NCI-H1694 (cell line): Measurements from ENCODE around the gene VASN.
A peak's percentile ranks its signal among the peaks of the same experiment; 100 is the strongest.

ENCODE experiments used
- DNase-seq: peaks from one replicate; lab custom pipeline; 2025; lab: John Stamatoyannopoulos, UW

VASN gene

DNA sequence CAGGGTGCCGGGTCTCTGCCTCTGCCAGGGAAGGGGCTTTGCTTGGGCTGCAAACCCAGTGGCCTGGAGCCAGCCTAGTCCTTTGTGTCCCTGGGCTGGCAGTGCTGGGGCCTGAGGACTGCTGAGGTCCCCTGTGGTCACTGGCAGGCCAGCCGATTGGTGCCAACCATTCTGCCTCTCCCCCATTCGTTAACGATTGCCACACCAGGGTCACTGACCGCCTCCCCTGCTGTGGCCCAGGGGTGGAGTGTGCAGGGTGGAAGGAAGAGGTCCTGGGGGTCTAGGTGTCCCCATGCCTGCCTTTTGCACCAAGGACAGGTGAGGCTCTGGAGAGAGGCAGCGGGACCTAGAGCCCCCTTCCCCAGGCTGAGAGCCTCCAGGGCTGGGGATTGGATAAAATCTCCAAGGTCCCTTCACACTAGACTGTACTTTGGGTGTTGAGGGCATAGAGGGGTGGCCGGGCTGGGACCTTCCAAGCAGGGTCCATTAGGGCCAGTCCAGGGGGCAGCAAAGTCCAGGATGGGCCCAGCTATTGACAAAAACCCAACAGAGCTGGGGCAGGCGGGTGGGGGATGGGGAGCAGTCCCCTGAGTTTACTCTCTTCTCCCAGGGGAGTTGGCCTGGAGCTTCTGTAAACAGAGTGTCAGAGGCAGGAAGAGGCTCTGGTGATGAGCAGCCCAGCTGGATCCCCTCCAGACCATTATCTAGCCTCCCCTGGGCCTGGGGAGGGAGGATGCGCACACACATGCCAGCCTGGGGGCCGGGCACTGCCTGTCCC, 1.1 kb downstream of the VASN start:
- peak; percentile 60 for DNase-seq

GRCh38 chr16:4373356-4373908, 1.8 kb downstream of the VASN start:
- DNase-seq: no peak

GRCh38 chr16:4373909-4374742, 2.5 kb downstream of the VASN start:
- no peak for DNase-seq

DNA sequence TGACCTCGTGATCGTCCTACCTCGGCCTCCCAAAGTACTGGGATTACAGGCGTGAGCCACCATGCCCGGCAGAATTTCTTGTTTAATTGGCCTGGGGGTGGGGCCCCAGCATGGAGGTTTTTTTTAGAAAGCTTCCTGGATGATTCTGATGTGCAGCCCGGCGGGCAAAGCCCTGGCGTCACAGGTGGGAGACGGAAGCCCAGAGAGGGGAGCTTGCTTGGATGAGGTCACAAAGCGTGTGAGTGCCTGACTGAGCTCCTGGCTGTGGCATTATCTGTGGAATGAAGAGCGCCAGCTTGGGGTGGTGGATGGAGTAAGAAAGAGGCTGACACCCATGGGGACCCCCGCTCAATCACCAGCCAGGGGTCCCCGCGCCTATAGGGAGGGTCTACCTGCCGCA, 4.1 kb downstream of the VASN start:
- no peak for DNase-seq

- DNase-seq: no peak
These were observed 4.7 kb downstream of the VASN start for GRCh38 chr16:4376126-4376892.

DNA sequence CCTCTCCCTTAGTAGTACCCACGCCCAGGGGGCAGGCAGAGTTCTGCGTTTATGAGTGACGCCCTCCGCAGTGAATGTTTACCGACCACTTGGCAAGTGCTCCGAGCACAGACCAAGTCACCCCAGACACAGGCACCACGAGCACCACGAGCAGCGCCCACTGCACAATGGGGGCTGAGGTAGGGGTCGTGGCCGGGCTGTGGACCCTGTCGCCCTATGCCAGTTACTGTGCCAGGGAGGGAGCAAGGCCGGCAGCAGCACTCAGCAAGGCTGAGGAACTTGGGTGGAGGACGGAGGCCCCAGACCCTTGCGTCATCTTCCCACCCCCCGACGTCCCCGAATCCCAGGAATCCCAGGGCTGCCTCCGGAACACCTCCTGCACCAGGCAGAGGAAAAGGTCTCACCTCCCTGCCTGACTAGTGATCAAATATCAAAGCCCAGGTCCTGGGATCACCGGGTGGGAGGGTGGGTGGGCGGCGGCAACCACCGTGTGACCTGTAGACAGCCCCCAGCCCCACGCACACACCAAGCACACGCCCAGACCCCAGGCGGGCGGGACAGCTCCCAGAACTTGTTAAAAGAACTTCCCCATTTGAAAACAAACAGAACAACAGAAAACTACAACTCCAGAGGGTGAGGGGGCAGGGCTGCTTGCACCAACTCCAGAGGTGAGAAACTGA, 5.4 kb downstream of the VASN start:
- DNase-seq: no peak

DNA sequence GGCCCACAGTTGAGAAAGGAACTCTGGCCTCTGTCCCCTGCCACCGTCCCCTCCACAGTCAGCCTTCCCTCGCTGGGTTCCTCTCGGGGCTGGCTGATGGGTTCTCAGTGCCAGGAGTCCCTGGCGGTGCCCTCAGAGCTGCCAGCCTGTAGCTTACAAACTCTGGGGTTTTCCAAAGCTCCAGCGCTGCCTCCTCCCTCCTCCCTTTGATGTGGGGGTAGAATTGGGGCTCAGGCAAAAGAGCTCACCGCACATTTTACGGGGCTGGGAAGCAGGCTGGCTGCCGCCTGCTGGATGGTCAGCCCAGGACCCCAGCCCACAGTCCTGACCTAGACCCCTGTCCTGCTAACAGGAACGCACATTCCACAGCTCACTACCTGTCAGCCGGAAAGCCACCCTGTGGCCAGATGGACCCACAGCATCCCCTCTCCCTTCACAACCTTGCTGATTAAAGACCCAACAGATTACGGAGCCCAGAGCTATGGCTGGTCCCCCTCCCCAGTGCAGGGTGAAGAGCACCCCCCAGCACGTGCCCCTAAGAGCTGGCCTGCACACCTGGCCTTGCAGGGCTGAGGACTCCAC, 6.0 kb downstream of the VASN start:
- no peak for DNase-seq

GRCh38 chr16:4378161-4378666, 6.6 kb downstream of the VASN start:
- DNase-seq: no peak

GRCh38 chr16:4378999-4379690, 7.5 kb downstream of the VASN start:
- DNase-seq: no peak

DNA sequence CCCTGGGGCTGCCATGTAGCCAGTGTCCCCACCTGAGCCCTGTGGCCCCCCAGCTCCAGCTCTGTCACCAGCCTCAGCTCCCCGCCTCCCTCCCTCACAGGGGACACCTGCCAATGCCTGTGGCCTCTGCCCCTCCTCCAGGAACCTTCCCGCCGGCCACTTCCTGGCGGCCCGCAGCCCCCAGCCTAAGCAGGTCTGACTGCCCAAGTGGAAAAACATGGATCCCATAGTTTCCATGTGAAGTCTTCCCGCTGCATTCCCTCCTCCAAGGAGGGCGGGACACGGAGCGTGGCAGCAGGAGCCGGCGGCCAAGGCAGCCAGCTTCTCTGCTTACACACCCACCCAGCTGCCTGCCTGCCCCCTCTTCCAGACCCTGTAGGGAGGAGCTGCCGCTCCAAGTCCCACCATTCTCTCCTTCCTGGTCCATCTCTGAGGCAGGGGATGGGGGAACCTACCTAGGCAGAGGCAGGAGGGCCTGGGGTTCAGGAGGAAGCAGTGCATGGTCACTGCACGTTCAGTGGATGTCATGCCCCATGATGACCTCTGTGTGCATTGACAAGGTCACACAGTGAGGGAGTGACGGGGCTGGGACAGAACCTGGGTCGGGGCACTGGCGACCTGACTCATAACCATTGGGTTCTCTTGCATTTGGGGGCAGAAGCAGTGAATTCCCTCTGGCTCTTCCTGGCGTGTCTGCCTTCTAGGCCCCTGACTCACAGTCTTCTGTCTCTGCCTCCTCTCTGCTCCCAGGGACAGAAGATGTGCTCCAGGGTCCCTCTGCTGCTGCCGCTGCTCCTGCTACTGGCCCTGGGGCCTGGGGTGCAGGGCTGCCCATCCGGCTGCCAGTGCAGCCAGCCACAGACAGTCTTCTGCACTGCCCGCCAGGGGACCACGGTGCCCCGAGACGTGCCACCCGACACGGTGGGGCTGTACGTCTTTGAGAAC, 8.7 kb downstream of the VASN start:
- DNase-seq: no peak

- no peak for DNase-seq
These were observed 9.7 kb downstream of the VASN start for GRCh38 chr16:4381072-4381934.

DNA sequence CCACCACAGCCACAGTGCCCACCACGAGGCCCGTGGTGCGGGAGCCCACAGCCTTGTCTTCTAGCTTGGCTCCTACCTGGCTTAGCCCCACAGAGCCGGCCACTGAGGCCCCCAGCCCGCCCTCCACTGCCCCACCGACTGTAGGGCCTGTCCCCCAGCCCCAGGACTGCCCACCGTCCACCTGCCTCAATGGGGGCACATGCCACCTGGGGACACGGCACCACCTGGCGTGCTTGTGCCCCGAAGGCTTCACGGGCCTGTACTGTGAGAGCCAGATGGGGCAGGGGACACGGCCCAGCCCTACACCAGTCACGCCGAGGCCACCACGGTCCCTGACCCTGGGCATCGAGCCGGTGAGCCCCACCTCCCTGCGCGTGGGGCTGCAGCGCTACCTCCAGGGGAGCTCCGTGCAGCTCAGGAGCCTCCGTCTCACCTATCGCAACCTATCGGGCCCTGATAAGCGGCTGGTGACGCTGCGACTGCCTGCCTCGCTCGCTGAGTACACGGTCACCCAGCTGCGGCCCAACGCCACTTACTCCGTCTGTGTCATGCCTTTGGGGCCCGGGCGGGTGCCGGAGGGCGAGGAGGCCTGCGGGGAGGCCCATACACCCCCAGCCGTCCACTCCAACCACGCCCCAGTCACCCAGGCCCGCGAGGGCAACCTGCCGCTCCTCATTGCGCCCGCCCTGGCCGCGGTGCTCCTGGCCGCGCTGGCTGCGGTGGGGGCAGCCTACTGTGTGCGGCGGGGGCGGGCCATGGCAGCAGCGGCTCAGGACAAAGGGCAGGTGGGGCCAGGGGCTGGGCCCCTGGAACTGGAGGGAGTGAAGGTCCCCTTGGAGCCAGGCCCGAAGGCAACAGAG, 10.5 kb downstream of the VASN start:
- no peak for DNase-seq

DNA sequence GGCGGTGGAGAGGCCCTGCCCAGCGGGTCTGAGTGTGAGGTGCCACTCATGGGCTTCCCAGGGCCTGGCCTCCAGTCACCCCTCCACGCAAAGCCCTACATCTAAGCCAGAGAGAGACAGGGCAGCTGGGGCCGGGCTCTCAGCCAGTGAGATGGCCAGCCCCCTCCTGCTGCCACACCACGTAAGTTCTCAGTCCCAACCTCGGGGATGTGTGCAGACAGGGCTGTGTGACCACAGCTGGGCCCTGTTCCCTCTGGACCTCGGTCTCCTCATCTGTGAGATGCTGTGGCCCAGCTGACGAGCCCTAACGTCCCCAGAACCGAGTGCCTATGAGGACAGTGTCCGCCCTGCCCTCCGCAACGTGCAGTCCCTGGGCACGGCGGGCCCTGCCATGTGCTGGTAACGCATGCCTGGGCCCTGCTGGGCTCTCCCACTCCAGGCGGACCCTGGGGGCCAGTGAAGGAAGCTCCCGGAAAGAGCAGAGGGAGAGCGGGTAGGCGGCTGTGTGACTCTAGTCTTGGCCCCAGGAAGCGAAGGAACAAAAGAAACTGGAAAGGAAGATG, 11.2 kb downstream of the VASN start:
- DNase-seq: no peak

DNA sequence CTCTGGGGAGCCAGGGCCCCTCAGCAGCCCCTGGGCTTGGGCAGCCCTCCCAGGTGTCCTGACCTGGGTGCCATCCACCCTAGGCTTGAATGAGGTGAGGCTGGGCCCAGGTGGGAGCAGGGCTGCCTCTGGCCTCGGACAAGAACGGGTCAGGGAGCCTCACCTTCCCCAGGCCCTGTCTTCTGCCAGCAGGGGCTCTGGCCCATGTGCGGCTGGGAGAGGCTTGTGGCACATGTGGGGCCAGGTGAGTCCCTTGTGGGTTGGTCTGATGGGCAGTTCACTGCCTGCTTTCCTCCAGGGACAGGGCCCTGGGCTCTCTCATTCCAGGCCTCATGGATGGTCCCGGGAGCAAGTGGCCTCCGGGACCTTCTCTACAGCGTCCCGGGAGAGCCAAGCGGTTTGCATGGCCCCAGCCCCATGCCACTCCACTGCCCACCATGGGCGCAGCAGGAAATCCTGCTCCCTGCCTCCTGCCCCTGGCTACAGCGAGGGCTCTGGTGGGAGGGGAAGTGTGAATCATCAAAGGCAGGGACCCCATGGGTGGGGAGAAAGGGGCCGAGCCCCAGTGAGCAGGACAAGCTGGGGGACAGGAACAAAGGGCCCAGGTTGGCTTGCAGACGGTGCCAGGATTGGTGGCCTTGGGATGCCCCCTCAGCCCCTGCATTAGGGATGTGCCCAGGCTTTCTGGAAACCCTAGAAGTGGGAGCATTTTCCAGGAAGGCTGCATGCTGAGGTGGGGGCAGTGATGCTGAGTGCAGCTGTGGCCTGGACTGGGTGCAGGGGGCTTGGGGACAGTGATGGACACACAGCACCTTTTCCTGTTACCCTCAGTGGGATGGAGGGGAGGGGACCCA, 12.2 kb downstream of the VASN start:
- no peak for DNase-seq

- no peak for DNase-seq
These were observed 12.9 kb downstream of the VASN start for GRCh38 chr16:4384509-4384942.
